ENCODE data around the gene ZNF764. TPM values are rescaled to one million over a fixed set of nuclear protein-coding genes. Genes with fewer than 3 reads are reported as not detected.

The ZNF764 gene
- total and polyA plus RNA-seq, 9 of the 15 experiments (the other 6 are each of a cell fraction or from before 2014, with no cell fraction given), result 0.69 to 10.1 (median 4.1) TPM

DNA sequence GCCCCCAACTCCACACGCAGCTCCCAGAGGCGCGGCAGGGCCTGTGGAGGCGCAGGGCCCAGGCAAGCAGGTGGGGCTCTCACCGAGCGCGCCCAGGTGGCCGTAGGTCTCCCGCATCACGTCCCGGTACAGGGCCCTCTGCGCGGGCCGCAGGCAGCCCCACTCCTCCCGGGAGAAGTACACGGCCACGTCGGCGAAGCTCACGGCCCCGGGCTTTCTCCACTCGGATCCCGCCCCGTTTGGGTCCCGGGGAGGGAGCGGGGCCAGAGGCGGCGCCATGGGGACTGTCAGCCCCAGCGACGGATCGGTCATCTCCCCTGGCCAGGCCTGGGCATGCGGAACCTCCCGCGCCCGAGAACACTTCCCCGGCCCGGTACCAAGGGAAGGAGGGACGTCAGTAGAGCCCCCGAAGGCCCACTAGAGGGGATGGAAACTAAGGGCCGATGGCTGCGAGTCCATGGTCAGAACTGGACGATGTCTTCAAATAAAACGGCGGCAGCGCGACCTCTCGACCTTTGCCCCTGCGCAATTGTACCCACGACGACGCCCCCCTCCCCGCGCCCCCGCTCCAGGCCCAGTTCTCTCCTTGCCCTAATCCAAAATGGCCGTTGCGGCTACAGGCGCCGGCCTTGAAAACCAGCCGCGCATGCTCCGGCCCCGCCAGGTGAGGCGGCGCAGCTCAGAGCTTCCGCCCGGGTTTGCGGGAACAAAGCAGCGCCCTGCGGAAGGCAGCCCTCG is 23.6 kb downstream of the ZNF764 start, which contains the start of gene ZNF747 (continued):
- TF ChIP-seq, protein P1, sequence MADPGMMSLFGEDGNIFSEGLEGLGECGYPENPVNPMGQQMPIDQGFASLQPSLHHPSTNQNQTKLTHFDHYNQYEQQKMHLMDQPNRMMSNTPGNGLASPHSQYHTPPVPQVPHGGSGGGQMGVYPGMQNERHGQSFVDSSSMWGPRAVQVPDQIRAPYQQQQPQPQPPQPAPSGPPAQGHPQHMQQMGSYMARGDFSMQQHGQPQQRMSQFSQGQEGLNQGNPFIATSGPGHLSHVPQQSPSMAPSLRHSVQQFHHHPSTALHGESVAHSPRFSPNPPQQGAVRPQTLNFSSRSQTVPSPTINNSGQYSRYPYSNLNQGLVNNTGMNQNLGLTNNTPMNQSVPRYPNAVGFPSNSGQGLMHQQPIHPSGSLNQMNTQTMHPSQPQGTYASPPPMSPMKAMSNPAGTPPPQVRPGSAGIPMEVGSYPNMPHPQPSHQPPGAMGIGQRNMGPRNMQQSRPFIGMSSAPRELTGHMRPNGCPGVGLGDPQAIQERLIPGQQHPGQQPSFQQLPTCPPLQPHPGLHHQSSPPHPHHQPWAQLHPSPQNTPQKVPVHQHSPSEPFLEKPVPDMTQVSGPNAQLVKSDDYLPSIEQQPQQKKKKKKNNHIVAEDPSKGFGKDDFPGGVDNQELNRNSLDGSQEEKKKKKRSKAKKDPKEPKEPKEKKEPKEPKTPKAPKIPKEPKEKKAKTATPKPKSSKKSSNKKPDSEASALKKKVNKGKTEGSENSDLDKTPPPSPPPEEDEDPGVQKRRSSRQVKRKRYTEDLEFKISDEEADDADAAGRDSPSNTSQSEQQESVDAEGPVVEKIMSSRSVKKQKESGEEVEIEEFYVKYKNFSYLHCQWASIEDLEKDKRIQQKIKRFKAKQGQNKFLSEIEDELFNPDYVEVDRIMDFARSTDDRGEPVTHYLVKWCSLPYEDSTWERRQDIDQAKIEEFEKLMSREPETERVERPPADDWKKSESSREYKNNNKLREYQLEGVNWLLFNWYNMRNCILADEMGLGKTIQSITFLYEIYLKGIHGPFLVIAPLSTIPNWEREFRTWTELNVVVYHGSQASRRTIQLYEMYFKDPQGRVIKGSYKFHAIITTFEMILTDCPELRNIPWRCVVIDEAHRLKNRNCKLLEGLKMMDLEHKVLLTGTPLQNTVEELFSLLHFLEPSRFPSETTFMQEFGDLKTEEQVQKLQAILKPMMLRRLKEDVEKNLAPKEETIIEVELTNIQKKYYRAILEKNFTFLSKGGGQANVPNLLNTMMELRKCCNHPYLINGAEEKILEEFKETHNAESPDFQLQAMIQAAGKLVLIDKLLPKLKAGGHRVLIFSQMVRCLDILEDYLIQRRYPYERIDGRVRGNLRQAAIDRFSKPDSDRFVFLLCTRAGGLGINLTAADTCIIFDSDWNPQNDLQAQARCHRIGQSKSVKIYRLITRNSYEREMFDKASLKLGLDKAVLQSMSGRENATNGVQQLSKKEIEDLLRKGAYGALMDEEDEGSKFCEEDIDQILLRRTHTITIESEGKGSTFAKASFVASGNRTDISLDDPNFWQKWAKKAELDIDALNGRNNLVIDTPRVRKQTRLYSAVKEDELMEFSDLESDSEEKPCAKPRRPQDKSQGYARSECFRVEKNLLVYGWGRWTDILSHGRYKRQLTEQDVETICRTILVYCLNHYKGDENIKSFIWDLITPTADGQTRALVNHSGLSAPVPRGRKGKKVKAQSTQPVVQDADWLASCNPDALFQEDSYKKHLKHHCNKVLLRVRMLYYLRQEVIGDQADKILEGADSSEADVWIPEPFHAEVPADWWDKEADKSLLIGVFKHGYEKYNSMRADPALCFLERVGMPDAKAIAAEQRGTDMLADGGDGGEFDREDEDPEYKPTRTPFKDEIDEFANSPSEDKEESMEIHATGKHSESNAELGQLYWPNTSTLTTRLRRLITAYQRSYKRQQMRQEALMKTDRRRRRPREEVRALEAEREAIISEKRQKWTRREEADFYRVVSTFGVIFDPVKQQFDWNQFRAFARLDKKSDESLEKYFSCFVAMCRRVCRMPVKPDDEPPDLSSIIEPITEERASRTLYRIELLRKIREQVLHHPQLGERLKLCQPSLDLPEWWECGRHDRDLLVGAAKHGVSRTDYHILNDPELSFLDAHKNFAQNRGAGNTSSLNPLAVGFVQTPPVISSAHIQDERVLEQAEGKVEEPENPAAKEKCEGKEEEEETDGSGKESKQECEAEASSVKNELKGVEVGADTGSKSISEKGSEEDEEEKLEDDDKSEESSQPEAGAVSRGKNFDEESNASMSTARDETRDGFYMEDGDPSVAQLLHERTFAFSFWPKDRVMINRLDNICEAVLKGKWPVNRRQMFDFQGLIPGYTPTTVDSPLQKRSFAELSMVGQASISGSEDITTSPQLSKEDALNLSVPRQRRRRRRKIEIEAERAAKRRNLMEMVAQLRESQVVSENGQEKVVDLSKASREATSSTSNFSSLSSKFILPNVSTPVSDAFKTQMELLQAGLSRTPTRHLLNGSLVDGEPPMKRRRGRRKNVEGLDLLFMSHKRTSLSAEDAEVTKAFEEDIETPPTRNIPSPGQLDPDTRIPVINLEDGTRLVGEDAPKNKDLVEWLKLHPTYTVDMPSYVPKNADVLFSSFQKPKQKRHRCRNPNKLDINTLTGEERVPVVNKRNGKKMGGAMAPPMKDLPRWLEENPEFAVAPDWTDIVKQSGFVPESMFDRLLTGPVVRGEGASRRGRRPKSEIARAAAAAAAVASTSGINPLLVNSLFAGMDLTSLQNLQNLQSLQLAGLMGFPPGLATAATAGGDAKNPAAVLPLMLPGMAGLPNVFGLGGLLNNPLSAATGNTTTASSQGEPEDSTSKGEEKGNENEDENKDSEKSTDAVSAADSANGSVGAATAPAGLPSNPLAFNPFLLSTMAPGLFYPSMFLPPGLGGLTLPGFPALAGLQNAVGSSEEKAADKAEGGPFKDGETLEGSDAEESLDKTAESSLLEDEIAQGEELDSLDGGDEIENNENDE (IDR thresholded peaks at IDR 0.05; ENCODE audit: low read depth, low read length), result no peak
- TF ChIP-seq ZFP30 (CRISPR knock-in tag; IDR thresholded peaks at IDR 0.05; ENCODE audit: borderline replicate concordance) (no peak), RBM14 (IDR thresholded peaks at IDR 0.05; ENCODE audit: borderline replicate concordance, insufficient read depth, low read depth, low read length) (no peak), CREB1 (IDR thresholded peaks at IDR 0.05) (peak; percentile 82), CREB1 (CRISPR knock-in tag; IDR thresholded peaks at IDR 0.05) (peak; percentile 63), POU5F1 (IDR thresholded peaks at IDR 0.05; ENCODE audit: borderline replicate concordance, low read depth, low read length, partially characterized antibody) (peak; percentile 79), RAD21 (CRISPR knock-in tag; conservative IDR thresholded peaks at IDR 0.05 in 1 of 2, IDR thresholded peaks at IDR 0.05 in 1 of 2) (0 out of 4 replicates have a peak, but pooled peaks of 1 of the 2 experiments have one; percentile 5), HMGN3 (IDR thresholded peaks at IDR 0.05; ENCODE audit: borderline replicate concordance, extremely low read depth, insufficient read length, low read depth, low read length) (peak; percentile 49), GABPA (tag; conservative IDR thresholded peaks at IDR 0.05; ENCODE audit: low read depth) (peak; percentile 88), DIDO1 (tag; IDR thresholded peaks at IDR 0.05; ENCODE audit: low read depth) (peak; percentile 76; the same call in 1 of the 2 replicates)

Measured in K562 (cell line).